ENCODE measurements around the gene RNF19B.

Gene RNF19B

DNA sequence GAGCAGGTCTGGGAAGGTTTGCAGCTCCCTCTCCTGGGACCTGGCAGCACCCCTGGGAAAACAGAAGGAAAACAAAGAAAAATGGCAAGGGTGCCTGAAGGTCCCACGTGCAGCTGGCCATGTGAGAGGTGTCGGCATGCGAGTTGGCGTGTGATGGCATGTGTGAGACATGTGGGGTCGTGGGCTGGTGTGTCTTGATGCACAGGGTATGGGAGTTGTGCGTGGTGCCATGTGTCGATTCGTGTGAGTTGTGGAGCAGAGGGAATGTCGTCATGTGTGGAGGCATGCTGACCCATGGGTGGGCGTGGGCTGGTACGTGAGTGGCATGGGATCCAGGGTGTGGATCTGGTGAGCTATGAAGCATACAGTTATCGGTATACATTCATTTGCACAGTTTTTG is 77.0 kb downstream of the RNF19B start:
- no peak for DNase-seq

DNA sequence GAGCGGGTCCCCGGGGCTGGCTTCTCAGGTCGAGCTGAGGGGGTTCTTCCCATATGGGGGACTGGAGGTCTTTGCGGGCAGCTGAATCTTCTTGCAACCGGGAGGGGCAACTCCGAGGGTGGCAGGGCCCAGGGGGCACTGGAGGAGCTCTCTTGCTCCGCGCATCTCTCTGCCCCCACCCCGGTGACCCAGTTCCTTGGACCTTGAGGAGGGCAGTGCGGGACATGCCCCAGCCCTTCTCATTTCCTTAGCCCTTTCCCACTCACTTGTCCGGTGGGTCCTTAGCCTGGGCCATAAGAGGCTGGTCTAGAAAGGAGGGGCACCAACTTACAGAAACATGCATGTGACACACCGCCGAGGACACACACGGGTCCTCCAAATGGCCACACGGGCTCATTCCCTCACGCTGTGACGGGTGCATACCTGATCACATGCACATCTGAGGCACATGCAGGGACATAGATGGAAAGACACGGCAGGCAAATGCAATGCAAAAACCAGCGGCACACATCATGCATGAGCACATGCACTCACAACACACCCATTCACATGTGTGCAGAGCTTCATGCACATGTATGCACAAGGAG is 77.7 kb downstream of the RNF19B start:
- no peak for DNase-seq

All from NCI-H226 (cell line).